GM12873 (cell line): ENCODE data around the gene PEPD.

Source experiments
- CTCF ChIP-seq: IDR thresholded peaks from 2 replicates; pipeline ENCODE4 v1.5.1; 2012; ENCODE audit warnings: low read depth, mild to moderate bottlenecking, moderate library complexity, low read length, control low read depth; ENCODE audit not compliant: insufficient read depth; ENCODE audit errors: missing control alignments

Gene PEPD

GRCh38 chr19:33389421-33390100 is 132.0 kb downstream of the PEPD start:
- no peak for TF ChIP-seq CTCF

- TF ChIP-seq CTCF = no peak
These were observed 132.7 kb downstream of the PEPD start for GRCh38 chr19:33388725-33389420.

- no peak for TF ChIP-seq CTCF
These were observed 133.3 kb downstream of the PEPD start for GRCh38 chr19:33388231-33388724.

GRCh38 chr19:33387351-33388230 is 134.0 kb downstream of the PEPD start:
- TF ChIP-seq CTCF = no peak

- TF ChIP-seq CTCF = no peak
These were observed 135.2 kb downstream of the PEPD start for GRCh38 chr19:33386361-33386858.

- TF ChIP-seq CTCF = no peak
These were observed 135.6 kb downstream of the PEPD start for GRCh38 chr19:33385956-33386355.
